ENCODE results near the gene PFKFB2.

PFKFB2 gene

GRCh38 chr1:207052911-207053769, at the start of gene PFKFB2 (continued):
- TF ChIP-seq ZBTB6 (tag by site-specific recombination; IDR thresholded peaks at IDR 0.05) = peak; percentile 76; the same call in 1 of the 2 replicates
- TF ChIP-seq TRIM28 (IDR thresholded peaks at IDR 0.05; ENCODE audit: borderline replicate concordance, low read length) = peak; percentile 22; the same call in 1 of the 2 replicates
- TF ChIP-seq KLF17 (tag by site-specific recombination; IDR thresholded peaks at IDR 0.05) = peak; percentile 51; the same call in 1 of the 2 replicates
- peak; percentile 85; the same call in 1 of the 2 replicates for TF ChIP-seq PRDM10 (tag by site-specific recombination; IDR thresholded peaks at IDR 0.05)
- TF ChIP-seq ZEB2 (tag by site-specific recombination; IDR thresholded peaks at IDR 0.05) = peak; percentile 84; the same call in 1 of the 2 replicates
- peak; percentile 84 for TF ChIP-seq GLIS2 (tag by site-specific recombination; IDR thresholded peaks at IDR 0.05)
- TF ChIP-seq KLF10 (tag by site-specific recombination; IDR thresholded peaks at IDR 0.05) = peak; percentile 74
- peak; percentile 77 for TF ChIP-seq ZNF600 (tag by site-specific recombination; IDR thresholded peaks at IDR 0.05)
- peak; percentile 73; the same call in 1 of the 2 replicates for TF ChIP-seq KLF16 (tag by site-specific recombination; IDR thresholded peaks at IDR 0.05)
- TF ChIP-seq ZFP41 (tag by site-specific recombination; IDR thresholded peaks at IDR 0.05; ENCODE audit: borderline replicate concordance) = no peak
- TF ChIP-seq ZFP37 (tag by site-specific recombination; IDR thresholded peaks at IDR 0.05) = peak; percentile 70; the same call in 1 of the 2 replicates
- TF ChIP-seq SP3 (tag by site-specific recombination; IDR thresholded peaks at IDR 0.05) = peak; percentile 76
- TF ChIP-seq SALL2 (tag by site-specific recombination; IDR thresholded peaks at IDR 0.05; ENCODE audit: borderline replicate concordance) = no peak
- no peak for TF ChIP-seq ZNF514 (tag by site-specific recombination; IDR thresholded peaks at IDR 0.05)
- no peak for TF ChIP-seq PRDM6 (tag by site-specific recombination; IDR thresholded peaks at IDR 0.05)
- peak; percentile 95 for TF ChIP-seq ZNF335 (tag by site-specific recombination; conservative IDR thresholded peaks at IDR 0.05)
- TF ChIP-seq ZFHX2 (tag by site-specific recombination; conservative IDR thresholded peaks at IDR 0.05) = peak; percentile 71
- 0 out of 2 replicates have a peak, but pooled peaks have one; percentile 20 for TF ChIP-seq ZNF843 (tag by site-specific recombination; IDR thresholded peaks at IDR 0.05)
- TF ChIP-seq ZNF362 (tag by site-specific recombination; IDR thresholded peaks at IDR 0.05) = peak; percentile 100
- TF ChIP-seq PATZ1 (tag by site-specific recombination; IDR thresholded peaks at IDR 0.05) = peak; percentile 67; the same call in 1 of the 2 replicates
- peak; percentile 66 for TF ChIP-seq ZNF629 (tag by site-specific recombination; IDR thresholded peaks at IDR 0.05)
- no peak for TF ChIP-seq ZNF621 (tag by site-specific recombination; IDR thresholded peaks at IDR 0.05)
- peak; percentile 65; the same call in 1 of the 2 replicates for TF ChIP-seq ZBTB48 (tag by site-specific recombination; IDR thresholded peaks at IDR 0.05)
- 0 out of 2 replicates have a peak, but pooled peaks have one; percentile 16 for TF ChIP-seq SP7 (tag by site-specific recombination; IDR thresholded peaks at IDR 0.05)
- peak; percentile 3; the same call in 1 of the 2 replicates for TF ChIP-seq ZBTB8A (tag by site-specific recombination; IDR thresholded peaks at IDR 0.05)
- TF ChIP-seq KLF9 (tag by site-specific recombination; IDR thresholded peaks at IDR 0.05; ENCODE audit: low read depth) = peak; percentile 85
- no peak for TF ChIP-seq BCL11B (tag by site-specific recombination; IDR thresholded peaks at IDR 0.05; ENCODE audit: low read depth)
- peak; percentile 74; the same call in 1 of the 2 replicates for TF ChIP-seq ZNF2 (tag by site-specific recombination; IDR thresholded peaks at IDR 0.05)
- 0 out of 2 replicates have a peak, but pooled peaks have one; percentile 52 for TF ChIP-seq ZNF501 (tag by site-specific recombination; IDR thresholded peaks at IDR 0.05)

All from HEK293 (cell line).